NB4 (cell line): ENCODE results near the gene MPC1L.
A peak's percentile ranks its signal among the peaks of the same experiment; 100 is the strongest.
"Not testable (repeated sequence)": the region's sequence is repeated elsewhere in the genome, so short reads cannot be mapped to it uniquely, and the experiment has no call there.

ENCODE experiments used
- DNase-seq: peaks from one replicate; pipeline ENCODE4 v3.0.0; 2010; ENCODE audit warnings: low read depth
- H3K4me3 ChIP-seq: one replicate; pipeline ENCODE4 v1.5.1; 2011; ENCODE audit warnings: mild to moderate bottlenecking, low read depth, low read length, moderate library complexity
- MAX ChIP-seq: IDR thresholded peaks from 2 replicates; pipeline ENCODE4 v1.6.1; 2011; ENCODE audit warnings: low read depth, low read length
- MYC ChIP-seq: IDR thresholded peaks from 2 replicates; pipeline ENCODE4 v1.6.1; 2011; ENCODE audit warnings: low read depth, low read length
- POLR2A ChIP-seq: IDR thresholded peaks from 2 replicates; pipeline ENCODE4 v1.6.1; 2011; ENCODE audit warnings: mild to moderate bottlenecking; ENCODE audit not compliant: insufficient read length; ENCODE audit errors: extremely low read depth
- TF ChIP-seq, protein P1 (sequence below): IDR thresholded peaks from one replicate; pipeline ENCODE4 v1.5.1; 2012; ENCODE audit warnings: low read depth, low read length

Gene MPC1L

DNA sequence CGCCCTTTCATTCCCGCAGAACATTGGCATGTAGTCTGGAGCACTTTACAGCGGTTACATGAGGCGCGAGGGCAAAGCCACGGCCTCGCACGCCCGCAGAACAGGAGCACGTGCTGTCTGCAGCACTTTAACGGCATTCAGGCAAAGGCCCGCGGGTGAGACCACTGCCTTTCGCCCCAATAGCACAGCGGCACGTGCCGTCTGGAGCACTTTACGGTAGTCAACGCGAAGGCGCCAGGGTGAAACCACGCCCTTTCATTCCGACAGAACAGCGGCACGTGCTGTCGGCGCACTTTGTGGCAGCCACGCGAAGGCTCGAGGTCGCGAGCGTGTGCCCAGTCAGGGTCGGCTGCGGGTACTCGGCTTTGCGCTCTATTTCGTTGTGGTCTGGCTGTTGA lies at the start of gene MPC1L:
TSS of gene MPC1L (plus strand) at position 290 of the 398 bp plus-strand sequence. CDS start 138 bp downstream, outside the sequence.
- TF ChIP-seq MAX (no peak), POLR2A (no peak), MYC (no peak)
- TF ChIP-seq, protein P1, sequence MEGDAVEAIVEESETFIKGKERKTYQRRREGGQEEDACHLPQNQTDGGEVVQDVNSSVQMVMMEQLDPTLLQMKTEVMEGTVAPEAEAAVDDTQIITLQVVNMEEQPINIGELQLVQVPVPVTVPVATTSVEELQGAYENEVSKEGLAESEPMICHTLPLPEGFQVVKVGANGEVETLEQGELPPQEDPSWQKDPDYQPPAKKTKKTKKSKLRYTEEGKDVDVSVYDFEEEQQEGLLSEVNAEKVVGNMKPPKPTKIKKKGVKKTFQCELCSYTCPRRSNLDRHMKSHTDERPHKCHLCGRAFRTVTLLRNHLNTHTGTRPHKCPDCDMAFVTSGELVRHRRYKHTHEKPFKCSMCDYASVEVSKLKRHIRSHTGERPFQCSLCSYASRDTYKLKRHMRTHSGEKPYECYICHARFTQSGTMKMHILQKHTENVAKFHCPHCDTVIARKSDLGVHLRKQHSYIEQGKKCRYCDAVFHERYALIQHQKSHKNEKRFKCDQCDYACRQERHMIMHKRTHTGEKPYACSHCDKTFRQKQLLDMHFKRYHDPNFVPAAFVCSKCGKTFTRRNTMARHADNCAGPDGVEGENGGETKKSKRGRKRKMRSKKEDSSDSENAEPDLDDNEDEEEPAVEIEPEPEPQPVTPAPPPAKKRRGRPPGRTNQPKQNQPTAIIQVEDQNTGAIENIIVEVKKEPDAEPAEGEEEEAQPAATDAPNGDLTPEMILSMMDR: no peak
- H3K4me3 ChIP-seq: no peak within 1 kb of the TSS
- no peak for DNase-seq

- TF ChIP-seq, protein P1: peak; percentile 71
- no peak for TF ChIP-seq POLR2A
- no peak for TF ChIP-seq MYC
- no peak for TF ChIP-seq MAX
- peak; percentile 57 for DNase-seq
Observed at GRCh38 chrX:40573763-40574162, 49.5 kb upstream of the MPC1L start.

GRCh38 chrX:40575411-40575810 lies 47.8 kb upstream of the MPC1L start:
- DNase-seq, H3K4me3 ChIP-seq: not testable (repeated sequence)

More at GRCh38 chrX:40573763-40574162, 49.5 kb upstream of the MPC1L start:
- H3K4me3 ChIP-seq: no peak overlapping the region

DNA sequence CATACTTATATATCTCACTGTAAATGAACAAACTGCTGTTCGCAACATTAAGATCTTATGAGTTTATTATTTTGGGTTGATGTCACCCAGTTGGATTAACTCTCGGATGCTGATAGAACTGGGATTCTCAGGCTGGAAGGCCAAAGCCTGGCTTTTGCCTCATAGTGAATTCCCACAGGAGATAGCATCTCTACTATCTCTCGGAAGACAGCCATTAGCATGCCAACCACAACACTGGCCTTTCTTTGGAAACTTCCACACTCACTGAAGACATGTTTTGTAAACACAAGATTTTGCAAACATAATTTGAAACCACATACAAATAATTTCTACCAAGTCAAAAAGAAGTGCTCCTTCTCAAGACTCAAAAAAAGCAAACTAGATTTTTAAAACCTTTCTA lies 46.9 kb upstream of the MPC1L start:
- DNase-seq: no peak
- no peak for TF ChIP-seq POLR2A
- no peak for TF ChIP-seq MAX
- no peak for TF ChIP-seq MYC
- TF ChIP-seq, protein P1: no peak
- H3K4me3 ChIP-seq: no peak overlapping the region

- DNase-seq: peak; percentile 28
- no peak for TF ChIP-seq POLR2A
- no peak for TF ChIP-seq MYC
- TF ChIP-seq, protein P1: no peak
- TF ChIP-seq MAX: no peak
Observed at GRCh38 chrX:40578039-40578695, 45.1 kb upstream of the MPC1L start.

DNA sequence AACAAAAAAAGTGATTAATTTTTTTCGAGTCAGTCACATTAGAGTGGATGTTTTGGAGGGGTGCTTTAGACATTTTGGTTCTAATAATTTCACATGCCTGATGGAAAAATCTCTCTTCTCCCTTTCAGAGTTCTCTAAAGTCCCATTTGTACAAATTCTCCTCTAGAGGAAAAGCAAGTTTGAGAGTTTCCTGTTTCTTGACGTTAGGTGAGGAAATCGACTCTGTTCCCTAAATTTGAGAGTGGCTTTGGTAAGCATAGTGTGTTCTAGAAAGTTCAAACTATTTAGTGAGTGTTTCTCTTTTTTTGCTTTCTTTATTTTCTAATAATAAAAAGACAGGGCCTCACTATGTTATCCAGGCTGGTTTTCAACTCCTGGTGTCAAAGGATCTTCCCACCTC lies 44.1 kb upstream of the MPC1L start:
- TF ChIP-seq POLR2A (no peak), MYC (no peak), MAX (no peak)
- TF ChIP-seq, protein P1: no peak
- no peak for DNase-seq
- H3K4me3 ChIP-seq: no peak overlapping the region

More at GRCh38 chrX:40578039-40578695, 45.1 kb upstream of the MPC1L start:
- no peak overlapping the region for H3K4me3 ChIP-seq
